ENCODE data around the gene DAP. TPM values are rescaled to one million over a fixed set of nuclear protein-coding genes. Genes with fewer than 3 reads are reported as not detected.

The DAP gene
- total and polyA plus RNA-seq, 10 of the 15 experiments (the other 5 are each of a cell fraction or from before 2014, with no cell fraction given): 12.9 to 130 (median 49.9) TPM

GRCh38 chr5:10637944-10638343 is 123.1 kb downstream of the DAP start:
- Histone ChIP-seq H3K27ac (ENCODE audit: control insufficient read depth, insufficient read depth) (no peak overlapping the region), H3K27me3 (replicated peaks in 1 of 2; ENCODE audit: control insufficient read depth in 2 of 2, insufficient read depth in 2 of 2, low read length in 1 of 2) (no peaks in the 10 kb centered on the region), H3K36me3 (ENCODE audit: control insufficient read depth in 2 of 2, insufficient read depth in 2 of 2, low read length in 1 of 2) (peaks cover 24% of the 10 kb centered on the region in 2 experiments), H4K20me1 (ENCODE audit: control insufficient read depth, insufficient read depth) (no peaks in the 10 kb centered on the region), H3K4me2 (ENCODE audit: control insufficient read depth, insufficient read depth) (no peak overlapping the region), H3K4me3 (no peak overlapping the region), H3K9ac (ENCODE audit: control insufficient read depth, insufficient read depth, low read length) (no peak overlapping the region), H2AFZ (ENCODE audit: control insufficient read depth, low read depth, low read length) (no peak overlapping the region), H3K9me3 (replicated peaks; ENCODE audit: control insufficient read depth, insufficient read depth, low read length) (peaks cover 8% of the 10 kb centered on the region; the same call in 2 of the 3 replicates), H3K79me2 (ENCODE audit: control insufficient read depth, insufficient read depth, low read length) (peaks cover 75% of the 10 kb centered on the region), H3K4me1 (ENCODE audit: control insufficient read depth, insufficient read depth, low read length) (peaks cover 44% of the 10 kb centered on the region)
- ChIA-PET POLR2A (interaction anchor here (1.1 kb wide), 1 partner anchor 37 kb away, joined by 3 read pairs; no protein-coding TSS in a partner anchor), SMC1A (ENCODE audit: uncharacterized antibody, unreplicated experiment) (interaction anchor here (1.2 kb wide), 1 partner anchor 15 kb away, joined by 3 read pairs; no protein-coding TSS in a partner anchor), RAD21 (ENCODE audit: unreplicated experiment) (interaction anchor here (0.7 kb wide), 1 partner anchor 60 kb away, joined by 3 read pairs; no protein-coding TSS in a partner anchor), CTCF (no interaction called here)
- ATAC-seq: no peak
- TF ChIP-seq TAF1 (IDR thresholded peaks at IDR 0.05; ENCODE audit: borderline replicate concordance, low read depth, low read length) (no peak), KLF5 (IDR thresholded peaks at IDR 0.05; ENCODE audit: partially characterized antibody) (no peak), IRF5 (IDR thresholded peaks at IDR 0.05; ENCODE audit: borderline replicate concordance) (no peak), STAT3 (IDR thresholded peaks at IDR 0.05; ENCODE audit: low read depth, low read length) (no peak), PML (IDR thresholded peaks at IDR 0.05; ENCODE audit: low read length) (no peak), HDAC6 (IDR thresholded peaks at IDR 0.05; ENCODE audit: unreplicated experiment) (no peak), TCF7 (IDR thresholded peaks at IDR 0.05; ENCODE audit: borderline replicate concordance) (no peak), IRF3 (IDR thresholded peaks at IDR 0.05) (no peak), RBBP5 (conservative IDR thresholded peaks at IDR 0.05) (no peak), SIX5 (IDR thresholded peaks at IDR 0.05; ENCODE audit: low read depth, low read length, severe bottlenecking) (no peak), MYC (IDR thresholded peaks at IDR 0.05; ENCODE audit: insufficient read depth, insufficient read length, insufficient replicate concordance, low read length, severe bottlenecking) (no peak), TBL1XR1 (IDR thresholded peaks at IDR 0.05; ENCODE audit: low read depth, low read length) (no peak), PBX3 (IDR thresholded peaks at IDR 0.05; ENCODE audit: insufficient replicate concordance, low read depth, low read length) (no peak), NRF1 (conservative IDR thresholded peaks at IDR 0.05; ENCODE audit: low read depth, low read length) (no peak), CHD4 (IDR thresholded peaks at IDR 0.05) (no peak)
- BruUV-seq (replicated peaks): no TSS peak
- intact Hi-C loops (cut with micrococcal nuclease; ENCODE audit: unreplicated experiment) (no loop called here), in situ Hi-C loops (cut with MboI) (no loop called here)
- DNase-seq (ENCODE audit: low read depth, low spot score): no peak
- 99% methylated on average over 10 of the region's 10 CpGs for WGBS (ENCODE audit: insufficient coverage, insufficient replicate concordance, low lambda C conversion rate, missing lambda C conversion rate)
- no peak for FAIRE-seq

Measured in GM12878 (cell line).